C4-2B (cell line): Measurements from ENCODE around the gene OPCML.

Source experiments
- CTCF ChIP-seq: fragments of 450-650 bp; conservative IDR thresholded peaks from 2 replicates; pipeline ENCODE4 v1.5.1; 2017; ENCODE audit warnings: mild to moderate bottlenecking
- ZFX ChIP-seq: fragments of 450-650 bp; IDR thresholded peaks from 2 replicates; pipeline ENCODE4 v1.6.1; 2017

GRCh38 chr11:132643239-132643638 is 889.1 kb downstream of the OPCML start:
- TF ChIP-seq CTCF (no peak), ZFX (no peak)
